Cardiac muscle cell (in vitro differentiated cells and primary cell): Measurements from ENCODE around the gene PDZD7. TPM values are rescaled to one million over a fixed set of nuclear protein-coding genes. Genes with fewer than 3 reads are reported as not detected.

ENCODE experiments used
- DNase-seq, 2 donors: peaks; one replicate each; pipeline versions ENCODE4 v3.0.0 to v3.0.0-alpha.2; 2010 to 2017; ENCODE audit warnings: low read depth in 1 of 2, low spot score in 1 of 2
- H3K27ac ChIP-seq: fragments of 200-600 bp; sonication (generic); 2 replicates; pipeline ENCODE4 v1.5.1; 2016
- H3K27me3 ChIP-seq: fragments of 200-600 bp; sonication (generic); 2 replicates; pipeline ENCODE4 v1.6.0; 2016; ENCODE audit warnings: control low read depth
- H3K36me3 ChIP-seq: fragments of 200-600 bp; sonication (generic); 2 replicates; pipeline ENCODE4 v1.5.1; 2016; ENCODE audit warnings: control low read depth
- H3K4me1 ChIP-seq: fragments of 200-600 bp; sonication (generic); 2 replicates; pipeline ENCODE4 v1.8.1; 2017; ENCODE audit warnings: low read depth, mild to moderate bottlenecking, mixed run types
- H3K4me3 ChIP-seq: fragments of 200-600 bp; sonication (generic); 2 replicates; pipeline ENCODE4 v1.5.1; 2016; ENCODE audit warnings: mild to moderate bottlenecking
- H3K9me3 ChIP-seq: fragments of 200-600 bp; sonication (generic); 2 replicates; pipeline ENCODE4 v1.5.1; 2017; ENCODE audit warnings: low read depth, mild to moderate bottlenecking, control low read depth
- polyA plus RNA-seq: library from polyadenylated mRNA; unstranded; fragments of >200 nt; fragmentation: Nextera tagmentation; extraction: Ambion mirVana; gene quantifications from 2 replicates; pipeline ENCODE4 v1.2.1, GENCODE V29; 2016
- total RNA-seq: library from RNA; depleted of rRNA; stranded (reverse); fragments of >200 nt; gene quantifications from 2 replicates; pipeline ENCODE4 v1.2.3, GENCODE V29; 2016
- TF ChIP-seq, protein P1 (sequence below): IDR thresholded peaks from 2 replicates; pipeline ENCODE4 v1.5.1; 2012; ENCODE audit warnings: low read depth, mild to moderate bottlenecking, low read length

Gene PDZD7
- total and polyA plus RNA-seq, 2 experiments from 2014 or later = 4.5 to 7.7 TPM

DNA sequence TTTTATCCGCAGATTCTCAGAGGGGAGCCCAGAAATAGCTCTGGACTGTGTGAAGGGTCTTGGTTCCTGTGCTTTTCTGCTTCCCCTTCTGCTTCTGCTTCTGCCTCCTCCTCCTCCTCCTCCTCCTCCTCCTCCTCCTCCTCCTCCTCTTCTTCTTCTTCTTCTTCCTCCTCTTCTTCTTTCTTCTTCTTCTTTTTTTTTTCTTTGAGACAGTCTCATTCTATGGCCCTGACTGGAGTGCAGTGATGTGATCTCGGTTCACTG lies 11.6 kb downstream of the PDZD7 start:
- Histone ChIP-seq H3K9me3 (no peaks in the 10 kb centered on the region), H3K36me3 (no peaks in the 10 kb centered on the region), H3K4me1 (peaks cover 3% of the 10 kb centered on the region), H3K27me3 (peaks cover 20% of the 10 kb centered on the region), H3K4me3 (no peak overlapping the region), H3K27ac (no peak overlapping the region)
- no peak for DNase-seq
- TF ChIP-seq, protein P1, sequence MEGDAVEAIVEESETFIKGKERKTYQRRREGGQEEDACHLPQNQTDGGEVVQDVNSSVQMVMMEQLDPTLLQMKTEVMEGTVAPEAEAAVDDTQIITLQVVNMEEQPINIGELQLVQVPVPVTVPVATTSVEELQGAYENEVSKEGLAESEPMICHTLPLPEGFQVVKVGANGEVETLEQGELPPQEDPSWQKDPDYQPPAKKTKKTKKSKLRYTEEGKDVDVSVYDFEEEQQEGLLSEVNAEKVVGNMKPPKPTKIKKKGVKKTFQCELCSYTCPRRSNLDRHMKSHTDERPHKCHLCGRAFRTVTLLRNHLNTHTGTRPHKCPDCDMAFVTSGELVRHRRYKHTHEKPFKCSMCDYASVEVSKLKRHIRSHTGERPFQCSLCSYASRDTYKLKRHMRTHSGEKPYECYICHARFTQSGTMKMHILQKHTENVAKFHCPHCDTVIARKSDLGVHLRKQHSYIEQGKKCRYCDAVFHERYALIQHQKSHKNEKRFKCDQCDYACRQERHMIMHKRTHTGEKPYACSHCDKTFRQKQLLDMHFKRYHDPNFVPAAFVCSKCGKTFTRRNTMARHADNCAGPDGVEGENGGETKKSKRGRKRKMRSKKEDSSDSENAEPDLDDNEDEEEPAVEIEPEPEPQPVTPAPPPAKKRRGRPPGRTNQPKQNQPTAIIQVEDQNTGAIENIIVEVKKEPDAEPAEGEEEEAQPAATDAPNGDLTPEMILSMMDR = no peak

DNA sequence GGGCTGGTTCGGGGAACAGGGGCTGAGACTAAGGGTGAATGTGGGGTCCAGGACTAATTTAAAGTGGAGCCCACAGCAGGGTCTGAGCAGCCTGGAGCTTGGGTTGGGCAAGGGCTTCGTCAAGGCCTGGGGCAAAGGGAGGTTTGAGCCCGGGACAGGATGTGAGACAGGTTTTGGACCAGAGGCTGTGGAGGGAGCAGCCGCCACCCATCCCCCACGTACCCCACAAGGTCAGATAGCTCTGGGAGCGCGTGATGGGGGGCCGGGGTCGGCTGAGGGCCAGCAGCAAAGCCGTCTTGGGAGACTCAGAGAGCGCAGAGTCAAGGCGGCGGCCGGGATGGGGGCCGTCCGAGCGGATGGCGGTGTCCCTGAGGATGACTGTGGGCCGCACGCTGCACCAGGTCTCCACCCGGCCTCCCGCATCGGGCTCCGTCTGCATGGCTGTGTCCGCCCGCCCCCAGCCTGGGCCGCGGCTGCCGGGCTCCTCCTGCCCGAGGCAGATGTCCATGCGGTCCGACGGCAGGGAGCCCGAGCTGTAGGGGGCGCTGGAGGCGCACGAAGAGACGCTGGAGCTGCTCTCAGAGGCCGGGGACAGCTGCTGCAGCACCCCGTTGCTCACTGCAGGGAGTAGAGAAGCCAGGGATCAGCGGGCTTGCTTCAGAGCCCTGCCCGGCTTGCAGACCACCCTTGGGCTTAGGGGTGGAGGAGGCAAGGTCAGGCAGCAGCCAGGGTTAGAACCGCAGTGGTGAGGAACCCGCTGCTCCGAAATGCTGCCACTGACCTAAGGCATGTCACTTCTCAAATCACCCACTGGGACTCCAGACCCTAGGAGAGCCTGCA lies 12.1 kb downstream of the PDZD7 start:
- Histone ChIP-seq H3K27me3 (peaks cover 20% of the 10 kb centered on the region), H3K4me3 (no peak overlapping the region), H3K27ac (no peak overlapping the region), H3K4me1 (peaks cover 3% of the 10 kb centered on the region), H3K36me3 (no peaks in the 10 kb centered on the region), H3K9me3 (no peaks in the 10 kb centered on the region)
- DNase-seq = peak; percentile 87 to 89
- TF ChIP-seq, protein P1 = peak; percentile 80

DNA sequence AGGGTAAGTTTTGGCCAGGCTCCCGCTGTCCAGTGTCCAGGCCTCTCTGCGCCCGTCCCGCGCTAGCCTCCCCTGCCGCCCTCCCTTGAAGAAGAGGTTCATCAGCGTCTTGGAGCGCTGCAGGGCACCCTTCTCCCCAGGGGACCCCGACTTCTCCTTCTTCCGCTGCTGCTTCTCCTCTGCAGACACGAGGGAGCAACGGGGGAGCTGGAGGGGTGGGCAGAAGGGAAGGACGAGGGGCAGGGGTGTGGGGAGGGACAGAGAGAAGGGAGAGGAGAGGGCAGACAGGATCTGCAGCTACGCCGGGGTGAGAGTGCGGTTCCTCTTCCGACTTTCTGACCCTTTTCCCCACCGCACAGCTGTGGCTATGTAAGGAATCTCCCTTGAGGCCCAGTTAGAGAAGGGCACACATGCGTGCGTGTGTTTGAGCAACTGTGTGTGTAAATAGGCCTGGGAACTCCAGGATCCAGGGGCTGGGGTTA lies 12.8 kb downstream of the PDZD7 start:
- Histone ChIP-seq H3K9me3 (no peaks in the 10 kb centered on the region), H3K27ac (no peak overlapping the region), H3K27me3 (peaks cover 20% of the 10 kb centered on the region), H3K4me1 (peaks cover 3% of the 10 kb centered on the region), H3K36me3 (no peaks in the 10 kb centered on the region), H3K4me3 (no peak overlapping the region)
- TF ChIP-seq, protein P1 = no peak
- DNase-seq = no peak

DNA sequence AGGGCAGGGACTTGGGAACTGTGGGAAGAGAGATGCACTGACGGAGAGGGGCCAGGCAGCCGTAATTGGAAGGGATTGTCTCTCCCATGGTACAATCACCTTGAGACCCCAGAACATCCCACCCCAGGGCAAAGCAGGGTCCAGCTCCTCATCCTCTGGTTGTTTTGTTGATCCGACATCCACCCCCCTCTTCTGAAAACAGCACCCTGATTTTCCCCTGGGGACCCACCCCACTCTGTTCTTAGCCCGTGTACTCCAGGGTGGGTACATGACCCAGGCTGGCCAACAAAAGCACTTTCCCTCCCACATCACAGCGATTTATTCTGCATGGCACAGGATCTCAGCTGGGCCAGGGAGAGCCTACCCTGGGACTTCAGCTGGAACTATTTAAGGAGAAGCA lies 14.1 kb downstream of the PDZD7 start:
- H3K27ac ChIP-seq = no peak overlapping the region
- TF ChIP-seq, protein P1 = no peak
- H3K9me3 ChIP-seq = no peaks in the 10 kb centered on the region
- no peak for DNase-seq
- H3K4me1 ChIP-seq = peaks cover 7% of the 10 kb centered on the region
- no peaks in the 10 kb centered on the region for H3K36me3 ChIP-seq
- peaks cover 20% of the 10 kb centered on the region for H3K27me3 ChIP-seq
- no peak overlapping the region for H3K4me3 ChIP-seq

DNA sequence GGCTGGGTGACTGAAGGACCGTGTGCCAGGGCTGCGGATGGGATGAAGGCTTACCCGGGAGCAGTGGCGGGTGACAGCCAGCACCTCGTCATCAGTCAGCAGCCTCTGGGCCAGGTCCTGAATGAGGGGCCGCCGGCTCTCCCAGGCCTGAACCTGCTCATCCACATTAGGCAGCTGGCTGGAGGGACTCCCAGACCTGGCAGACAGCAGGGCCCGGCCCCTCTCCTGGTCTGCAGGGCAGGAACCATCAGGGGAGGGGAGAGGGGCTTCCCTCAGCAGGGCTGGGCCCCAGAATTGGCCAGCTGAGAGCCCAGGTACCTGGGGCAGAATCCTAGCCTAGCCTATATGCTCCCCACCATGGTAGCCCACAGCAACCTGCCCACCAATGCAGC lies 15.4 kb downstream of the PDZD7 start:
- H3K9me3 ChIP-seq = no peaks in the 10 kb centered on the region
- no peak for DNase-seq
- peaks cover 20% of the 10 kb centered on the region for H3K27me3 ChIP-seq
- H3K27ac ChIP-seq = no peak overlapping the region
- no peak overlapping the region for H3K4me3 ChIP-seq
- H3K4me1 ChIP-seq = peaks cover 14% of the 10 kb centered on the region
- TF ChIP-seq, protein P1 = no peak
- no peaks in the 10 kb centered on the region for H3K36me3 ChIP-seq
